Epithelial cell of esophagus (primary cell): ENCODE results near the gene PARD3B.

Experiments used
- DNase-seq: peaks from one replicate; pipeline ENCODE4 v3.0.0; 2010; ENCODE audit warnings: low read depth
- H3K4me3 ChIP-seq: 2 replicates; pipeline ENCODE4 v1.5.1; 2011; ENCODE audit warnings: mild to moderate bottlenecking, low read length, control low read depth
- CTCF ChIP-seq: IDR thresholded peaks from 2 replicates; pipeline ENCODE4 v1.5.1; 2011; ENCODE audit warnings: low read depth, mild to moderate bottlenecking, low read length, control low read depth, inconsistent platforms; ENCODE audit not compliant: insufficient read depth; ENCODE audit errors: missing control alignments

Gene PARD3B

GRCh38 chr2:204982303-204982702 is 437.0 kb downstream of the PARD3B start:
- H3K4me3 ChIP-seq: no peak overlapping the region
- no peak for DNase-seq
- no peak for TF ChIP-seq CTCF

GRCh38 chr2:204984518-204984917 is 439.2 kb downstream of the PARD3B start:
- no peak for DNase-seq
- H3K4me3 ChIP-seq: no peak overlapping the region
- TF ChIP-seq CTCF: no peak

DNA sequence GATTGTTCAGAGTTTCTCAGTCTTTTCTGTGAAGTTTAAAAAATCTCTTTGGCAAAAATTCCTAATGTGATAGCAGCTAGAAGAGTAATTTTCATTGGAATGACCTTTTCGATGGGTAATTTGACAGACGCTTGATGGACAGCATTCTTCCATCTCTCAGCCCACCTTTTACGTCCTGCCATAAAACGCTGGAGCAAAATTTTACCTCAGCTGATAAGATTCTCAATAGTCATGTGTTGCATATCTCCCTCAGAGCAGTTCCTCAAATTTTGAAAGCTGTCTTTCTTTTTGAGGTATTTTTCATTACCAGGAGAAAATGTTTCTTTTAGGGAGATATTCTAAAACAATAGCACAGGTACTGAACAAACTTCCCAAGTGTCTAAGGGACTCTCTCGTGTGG is 441.4 kb downstream of the PARD3B start:
- TF ChIP-seq CTCF: no peak

GRCh38 chr2:204988836-204989235 is 443.6 kb downstream of the PARD3B start:
- no peak for DNase-seq
- TF ChIP-seq CTCF: no peak
- H3K4me3 ChIP-seq: no peak overlapping the region

More for the DNA sequence above, 441.4 kb downstream of the PARD3B start:
- no peak overlapping the region for H3K4me3 ChIP-seq
- no peak for DNase-seq

GRCh38 chr2:204989877-204990276 is 444.6 kb downstream of the PARD3B start:
- H3K4me3 ChIP-seq: no peak overlapping the region
- no peak for DNase-seq
- TF ChIP-seq CTCF: no peak

GRCh38 chr2:205001300-205001966 is 456.2 kb downstream of the PARD3B start:
- H3K4me3 ChIP-seq: no peak overlapping the region
- DNase-seq: no peak
- TF ChIP-seq CTCF: no peak

GRCh38 chr2:205002390-205002789 is 457.1 kb downstream of the PARD3B start:
- H3K4me3 ChIP-seq: no peak overlapping the region
- TF ChIP-seq CTCF: no peak
- no peak for DNase-seq
